ENCODE data around the gene TRAP1.

- TF ChIP-seq CTCF (IDR thresholded peaks at IDR 0.05; ENCODE audit: low read depth, low read length): no peak
- TF ChIP-seq EZH2phosphoT487 (IDR thresholded peaks at IDR 0.05; ENCODE audit: low read depth): no peak
These were observed 74.8 kb downstream of the TRAP1 start for GRCh38 chr16:3642397-3643094.
